CD14-positive monocyte (primary cell): ENCODE data around the gene LIMA1. TPM values are rescaled to one million over a fixed set of nuclear protein-coding genes. Genes with fewer than 3 reads are reported as not detected.

Experiments
- DNase-seq, 3 donors: peaks; one replicate each; pipeline ENCODE4 v3.0.0-alpha.2; 2011 to 2022
- H2AFZ ChIP-seq: 2 replicates; pipeline ENCODE4 v1.6.0; 2012; ENCODE audit warnings: mild to moderate bottlenecking, low read depth, low read length, inconsistent platforms; ENCODE audit not compliant: insufficient read depth, poor library complexity, severe bottlenecking
- H3K27ac ChIP-seq, 2 donors: 1 replicate in 1 of 2; 2 replicates in 1 of 2; pipeline ENCODE4 v1.5.1; 2012 to 2013; ENCODE audit warnings: low read length in 2 of 2, control low read depth in 1 of 2, inconsistent platforms in 1 of 2, low read depth in 1 of 2, mild to moderate bottlenecking in 1 of 2
- H3K27me3 ChIP-seq, 2 donors: one replicate each; pipeline versions ENCODE4 v1.6.0 to v1.6.1; 2011 to 2013; ENCODE audit warnings: low read length in 2 of 2; ENCODE audit not compliant: control insufficient read depth in 2 of 2, insufficient read depth in 2 of 2
- H3K36me3 ChIP-seq, 2 donors: replicated peaks in 1 of 2; 1 replicate in 1 of 2; 2 replicates in 1 of 2; pipeline versions ENCODE4 v1.5.1 to v1.6.1; 2012 to 2013; ENCODE audit warnings: low read length in 2 of 2, control low read depth in 1 of 2, inconsistent platforms in 1 of 2, mild to moderate bottlenecking in 1 of 2; ENCODE audit not compliant: insufficient read depth in 2 of 2, control insufficient read depth in 1 of 2
- H3K4me1 ChIP-seq, 2 donors: 1 replicate in 1 of 2; 2 replicates in 1 of 2; pipeline versions ENCODE4 v1.5.1 to v1.6.1; 2012 to 2013; ENCODE audit warnings: low read length in 2 of 2, control low read depth in 1 of 2, inconsistent platforms in 1 of 2, mild to moderate bottlenecking in 1 of 2, moderate library complexity in 1 of 2; ENCODE audit not compliant: insufficient read depth in 2 of 2, control insufficient read depth in 1 of 2
- H3K4me2 ChIP-seq: replicated peaks from 2 replicates; pipeline ENCODE3; 2012; ENCODE audit warnings: low read length, moderate library complexity, mild to moderate bottlenecking; ENCODE audit not compliant: poor library complexity, severe bottlenecking; ENCODE audit errors: extremely low read depth
- H3K4me3 ChIP-seq, 3 experiments: fragments of 200-600 bp in 1 of 3; sonication (generic) in 1 of 3; replicated peaks in 1 of 3; 1 replicate in 2 of 3; 2 replicates in 1 of 3; pipeline ENCODE4 v1.5.1; 2011 to 2013; ENCODE audit warnings: low read length in 3 of 3, mild to moderate bottlenecking in 3 of 3, control low read depth in 2 of 3, low read depth in 2 of 3, inconsistent platforms in 1 of 3, moderate library complexity in 1 of 3
- H3K79me2 ChIP-seq: 2 replicates; pipeline ENCODE4 v1.6.0; 2012; ENCODE audit warnings: mild to moderate bottlenecking, control low read depth, inconsistent platforms, low read length, moderate library complexity; ENCODE audit not compliant: insufficient read depth
- H3K9ac ChIP-seq: 2 replicates; pipeline ENCODE4 v1.6.0; 2017; ENCODE audit warnings: low read length, mild to moderate bottlenecking; ENCODE audit not compliant: insufficient read depth, poor library complexity, severe bottlenecking
- H3K9me3 ChIP-seq, 2 donors: replicated peaks in 1 of 2; 1 replicate in 1 of 2; 2 replicates in 1 of 2; pipeline versions ENCODE4 v1.5.1 to v1.6.1; 2012 to 2013; ENCODE audit warnings: low read length in 2 of 2, control low read depth in 1 of 2; ENCODE audit not compliant: control insufficient read depth in 1 of 2, insufficient read depth in 1 of 2
- H4K20me1 ChIP-seq: 2 replicates; pipeline ENCODE4 v1.6.0; 2012; ENCODE audit warnings: mild to moderate bottlenecking, low read length, control low read depth, moderate library complexity; ENCODE audit not compliant: insufficient read depth
- H3K27ac Mint-ChIP-seq, 7 donors: one replicate each; pipeline ENCODE4 v1.8.0; 2020; ENCODE audit warnings: mild to moderate bottlenecking in 7 of 7, mixed read lengths in 7 of 7, moderate library complexity in 6 of 7, inconsistent platforms in 2 of 7
- H3K27me3 Mint-ChIP-seq, 3 donors: one replicate each; pipeline ENCODE4 v1.8.0; 2021 to 2022; ENCODE audit warnings: low read depth in 3 of 3, mild to moderate bottlenecking in 3 of 3, mixed read lengths in 3 of 3, moderate library complexity in 3 of 3, inconsistent platforms in 1 of 3
- H3K36me3 Mint-ChIP-seq, 2 donors: one replicate each; pipeline ENCODE4 v1.8.0; 2020; ENCODE audit warnings: mixed read lengths in 2 of 2, inconsistent platforms in 1 of 2, mild to moderate bottlenecking in 1 of 2
- H3K4me1 Mint-ChIP-seq: one replicate; pipeline ENCODE4 v1.8.0; 2020; ENCODE audit warnings: mild to moderate bottlenecking, mixed read lengths
- H3K4me3 Mint-ChIP-seq, 2 donors: one replicate each; pipeline ENCODE4 v1.8.0; 2020; ENCODE audit warnings: mild to moderate bottlenecking in 2 of 2, mixed read lengths in 2 of 2, moderate library complexity in 1 of 2
- H3K9me3 Mint-ChIP-seq, 7 donors: one replicate each; pipeline ENCODE4 v1.8.0; 2020 to 2022; ENCODE audit warnings: mixed read lengths in 7 of 7, mild to moderate bottlenecking in 6 of 7, moderate library complexity in 6 of 7, inconsistent platforms in 2 of 7
- CTCF ChIP-seq: fragments of 200-600 bp; IDR thresholded peaks from one replicate; pipeline ENCODE4 v1.8.0; 2022; ENCODE audit warnings: antibody characterized with exemption, mild to moderate bottlenecking
- WGBS: methylation state at CpG from one replicate; pipeline ENCODE4 v1.1.5; 2013; ENCODE audit warnings: missing lambda C conversion rate; ENCODE audit not compliant: insufficient coverage; 5-methylcytosine and 5-hydroxymethylcytosine counted together
- intact Hi-C, 2 donors: fragments of 100-400 bp; cut with micrococcal nuclease; formaldehyde crosslinking; loops; one replicate each; pipeline versions ENCODE4 v1.15.0 to v1.15.1; 2023
- polyA plus RNA-seq, 3 donors: library from polyadenylated mRNA; depleted of rRNA in 1 of 3; unstranded in 2 of 3; stranded (reverse) in 1 of 3; fragments of 300-500 nt in 2 of 3; fragments of >200 nt in 1 of 3; fragmentation: Illumina TruSeq in 2 of 3; gene quantifications; 1 replicate in 2 of 3; 2 replicates in 1 of 3; pipeline ENCODE4 v1.2.3, GENCODE V29; 2012 to 2021

LIMA1 gene
- polyA plus RNA-seq, 3 donors = 0.24 to 0.62 (median 0.51) TPM

GRCh38 chr12:50317203-50317602, 33.9 kb upstream of the LIMA1 start:
- no peaks in the 10 kb centered on the region for H3K36me3 Mint-ChIP-seq
- no peaks in the 10 kb centered on the region for H4K20me1 ChIP-seq
- H3K27me3 ChIP-seq = no peaks in the 10 kb centered on the region
- H3K27ac ChIP-seq = no peak overlapping the region
- no peaks in the 10 kb centered on the region for H3K4me1 Mint-ChIP-seq
- WGBS = no CpG with 5 or more reads among the region's 1 CpG
- H3K4me3 Mint-ChIP-seq = no peak overlapping the region
- H3K4me3 ChIP-seq = no peak overlapping the region
- H3K27ac Mint-ChIP-seq = no peak overlapping the region
- H3K36me3 ChIP-seq = no peaks in the 10 kb centered on the region
- H3K27me3 Mint-ChIP-seq = no peaks in the 10 kb centered on the region
- no peaks in the 10 kb centered on the region for H3K9me3 ChIP-seq
- no peak for TF ChIP-seq CTCF
- H3K9ac ChIP-seq = no peak overlapping the region
- DNase-seq = no peak
- H3K4me1 ChIP-seq = no peaks in the 10 kb centered on the region
- no peak overlapping the region for H3K4me2 ChIP-seq
- no peaks in the 10 kb centered on the region for H3K79me2 ChIP-seq
- no peak overlapping the region for H2AFZ ChIP-seq
- intact Hi-C loops = no loop called here
- peaks cover 0 to 7% (median 0%) of the 10 kb centered on the region in 7 donors for H3K9me3 Mint-ChIP-seq

GRCh38 chr12:50315803-50316202, 32.5 kb upstream of the LIMA1 start:
- no peak overlapping the region for H2AFZ ChIP-seq
- no peaks in the 10 kb centered on the region for H3K27me3 ChIP-seq
- no peak overlapping the region for H3K27ac Mint-ChIP-seq
- no peaks in the 10 kb centered on the region for H3K4me1 Mint-ChIP-seq
- peaks cover 0 to 1% (median 0%) of the 10 kb centered on the region in 3 donors for H3K27me3 Mint-ChIP-seq
- H3K27ac ChIP-seq = no peak overlapping the region
- no peak overlapping the region for H3K4me3 ChIP-seq
- intact Hi-C loops = no loop called here
- no peak overlapping the region for H3K4me3 Mint-ChIP-seq
- TF ChIP-seq CTCF = no peak
- DNase-seq = no peak
- H3K79me2 ChIP-seq = no peaks in the 10 kb centered on the region
- no peaks in the 10 kb centered on the region for H3K4me1 ChIP-seq
- no peaks in the 10 kb centered on the region for H3K36me3 ChIP-seq
- WGBS = 100% methylated on average over 2 of the region's 9 CpGs
- no peaks in the 10 kb centered on the region for H3K9me3 ChIP-seq
- no peaks in the 10 kb centered on the region for H3K36me3 Mint-ChIP-seq
- peaks cover 0 to 4% (median 0%) of the 10 kb centered on the region in 7 donors for H3K9me3 Mint-ChIP-seq
- H3K4me2 ChIP-seq = no peak overlapping the region
- no peak overlapping the region for H3K9ac ChIP-seq
- H4K20me1 ChIP-seq = no peaks in the 10 kb centered on the region
